Neuronal stem cell (in vitro differentiated cells): Measurements from ENCODE around the gene EFCAB11.

ENCODE experiments used
- DNase-seq: peaks from one replicate; pipeline ENCODE4 v3.0.0-alpha.2; 2013; ENCODE audit warnings: low spot score
- H2AFZ ChIP-seq: one replicate; pipeline ENCODE4 v1.6.1; 2013; ENCODE audit warnings: mild to moderate bottlenecking, low read length, inconsistent platforms
- H2AK5ac ChIP-seq: 2 replicates; pipeline ENCODE4 v1.6.1; 2013; ENCODE audit warnings: low read depth, mild to moderate bottlenecking, inconsistent platforms, low read length, moderate library complexity, mixed read lengths
- H2BK120ac ChIP-seq: 2 replicates; pipeline ENCODE4 v1.6.1; 2013; ENCODE audit warnings: low read depth, mild to moderate bottlenecking, inconsistent platforms, low read length, moderate library complexity, mixed read lengths
- H2BK12ac ChIP-seq: one replicate; pipeline ENCODE4 v1.6.1; 2013; ENCODE audit warnings: low read length, inconsistent platforms
- H2BK15ac ChIP-seq: 2 replicates; pipeline ENCODE4 v1.6.1; 2013; ENCODE audit warnings: mild to moderate bottlenecking, low read length, inconsistent platforms, mixed read lengths
- H2BK5ac ChIP-seq: one replicate; pipeline ENCODE4 v1.6.1; 2013; ENCODE audit warnings: inconsistent platforms, mild to moderate bottlenecking, low read length, moderate library complexity
- H3K14ac ChIP-seq: one replicate; pipeline ENCODE4 v1.6.1; 2013; ENCODE audit warnings: low read length, inconsistent platforms
- H3K18ac ChIP-seq: 2 replicates; pipeline ENCODE4 v1.6.1; 2013; ENCODE audit warnings: low read length, inconsistent platforms
- H3K23ac ChIP-seq: 2 replicates; pipeline ENCODE4 v1.6.1; 2013; ENCODE audit warnings: low read depth, mild to moderate bottlenecking, mixed read lengths, low read length, inconsistent platforms; ENCODE audit not compliant: poor library complexity
- H3K27ac ChIP-seq: replicated peaks from 3 replicates; pipeline ENCODE4 v1.5.1; 2013; ENCODE audit warnings: low read length, inconsistent platforms
- H3K27me3 ChIP-seq, 3 experiments: 2 replicates each; pipeline ENCODE4 v1.6.1; 2013; ENCODE audit warnings: low read length in 3 of 3, mild to moderate bottlenecking in 2 of 3, inconsistent platforms in 1 of 3, low read depth in 1 of 3, mixed read lengths in 1 of 3, moderate library complexity in 1 of 3; ENCODE audit not compliant: control insufficient read depth in 3 of 3, insufficient read depth in 3 of 3
- H3K36me3 ChIP-seq, 2 donors: replicated peaks in 1 of 2; 2 replicates each; pipeline ENCODE4 v1.6.1; 2013; ENCODE audit warnings: low read length in 2 of 2; ENCODE audit not compliant: control insufficient read depth in 2 of 2, insufficient read depth in 2 of 2
- H3K4ac ChIP-seq: 2 replicates; pipeline ENCODE4 v1.6.1; 2013; ENCODE audit warnings: inconsistent platforms, mild to moderate bottlenecking, low read length, moderate library complexity
- H3K4me1 ChIP-seq, 2 donors: 1 replicate in 1 of 2; 2 replicates in 1 of 2; pipeline ENCODE4 v1.6.1; 2013; ENCODE audit warnings: low read length in 2 of 2, low read depth in 1 of 2; ENCODE audit not compliant: control insufficient read depth in 2 of 2, insufficient read depth in 1 of 2
- H3K4me2 ChIP-seq: one replicate; pipeline ENCODE4 v1.6.1; 2013; ENCODE audit warnings: mild to moderate bottlenecking, low read length, inconsistent platforms; ENCODE audit not compliant: insufficient read depth, poor library complexity, severe bottlenecking
- H3K4me3 ChIP-seq, 2 donors: 2 replicates each; pipeline ENCODE4 v1.5.1; 2013; ENCODE audit warnings: low read length in 2 of 2, mild to moderate bottlenecking in 2 of 2, inconsistent platforms in 1 of 2, moderate library complexity in 1 of 2
- H3K79me1 ChIP-seq: one replicate; pipeline ENCODE4 v1.6.1; 2013; ENCODE audit warnings: low read depth, mild to moderate bottlenecking, inconsistent platforms, low read length, moderate library complexity
- H3K9ac ChIP-seq: one replicate; pipeline ENCODE4 v1.6.1; 2013; ENCODE audit warnings: mild to moderate bottlenecking, low read depth, low read length, inconsistent platforms; ENCODE audit not compliant: poor library complexity
- H3K9me3 ChIP-seq, 2 donors: replicated peaks in 1 of 2; 2 replicates each; pipeline versions ENCODE3 to v1.6.1; 2013; ENCODE audit warnings: low read length in 2 of 2, mild to moderate bottlenecking in 2 of 2, inconsistent platforms in 1 of 2, low read depth in 1 of 2, mixed read lengths in 1 of 2, moderate library complexity in 1 of 2; ENCODE audit not compliant: control insufficient read depth in 2 of 2, insufficient read depth in 1 of 2
- H4K8ac ChIP-seq: one replicate; pipeline ENCODE4 v1.6.1; 2013; ENCODE audit warnings: low read depth, mild to moderate bottlenecking, inconsistent platforms, low read length, moderate library complexity
- H4K91ac ChIP-seq: one replicate; pipeline ENCODE4 v1.6.1; 2013; ENCODE audit warnings: low read length, low read depth, mild to moderate bottlenecking, inconsistent platforms; ENCODE audit not compliant: poor library complexity
- WGBS, 2 donors: extraction: QIAGEN DNeasy Blood & Tissue Kit; methylation state at CpG; one replicate each; pipeline ENCODE4 v1.1.7; 2013; ENCODE audit warnings: missing lambda C conversion rate in 2 of 2, mixed read lengths in 1 of 2; ENCODE audit not compliant: insufficient read length in 2 of 2, insufficient replicate concordance in 1 of 2; ENCODE audit errors: extremely low coverage in 2 of 2; 5-methylcytosine and 5-hydroxymethylcytosine counted together

EFCAB11 gene

GRCh38 chr14:89955022-89955744, 653 bp upstream of the EFCAB11 start:
- H2BK15ac ChIP-seq: no peak overlapping the region
- H4K91ac ChIP-seq: no peak overlapping the region
- no peaks in the 10 kb centered on the region for H3K9me3 ChIP-seq
- no peaks in the 10 kb centered on the region for H3K27me3 ChIP-seq
- H3K4me3 ChIP-seq: peak overlapping the region; percentile 73 to 89
- H3K9ac ChIP-seq: no peak overlapping the region
- H3K27ac ChIP-seq: no peak overlapping the region
- H2BK12ac ChIP-seq: no peak overlapping the region
- no CpG with 5 or more reads among the region's 20 CpGs for WGBS, 2 donors
- H3K14ac ChIP-seq: no peak overlapping the region
- H3K23ac ChIP-seq: no peak overlapping the region
- H2BK5ac ChIP-seq: no peak overlapping the region
- peak overlapping the region; percentile 32 for H3K18ac ChIP-seq
- no peak for DNase-seq
- H3K36me3 ChIP-seq: peaks cover 13 to 44% of the 10 kb centered on the region in 2 donors
- H2AK5ac ChIP-seq: no peak overlapping the region
- H2BK120ac ChIP-seq: no peak overlapping the region
- H2AFZ ChIP-seq: peak overlapping the region; percentile 95
- peak overlapping the region; percentile 72 for H3K4me2 ChIP-seq
- no peak overlapping the region for H3K4ac ChIP-seq
- no peak overlapping the region for H4K8ac ChIP-seq
- peaks cover 8% of the 10 kb centered on the region for H3K79me1 ChIP-seq
- peaks cover 7 to 14% of the 10 kb centered on the region in 2 donors for H3K4me1 ChIP-seq

DNA sequence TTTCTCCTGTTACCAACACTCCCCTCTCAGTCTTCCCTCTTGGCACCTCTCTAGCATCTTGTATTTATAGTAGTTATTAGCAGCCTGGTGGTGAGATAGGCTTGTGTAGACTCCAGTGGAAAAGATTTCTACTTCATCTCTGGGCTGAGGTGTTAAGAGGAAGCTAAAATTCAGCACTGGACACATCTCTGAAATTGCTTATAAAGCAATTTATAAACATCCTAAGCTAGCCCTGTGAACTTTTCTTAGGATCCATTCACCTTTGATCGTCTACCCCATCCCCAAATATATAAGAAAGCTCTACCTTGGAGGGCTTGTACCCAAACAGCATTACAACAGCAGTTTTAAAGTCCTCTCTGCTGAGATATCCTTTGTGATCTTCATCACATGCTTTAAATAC, 928 bp downstream of the EFCAB11 start:
- Histone ChIP-seq H3K9ac (no peak overlapping the region), H3K23ac (no peak overlapping the region), H4K8ac (no peak overlapping the region), H3K27me3 (no peaks in the 10 kb centered on the region), H3K4me3 (peak overlapping the region in 1 of 2 donors; percentile 89), H4K91ac (no peak overlapping the region), H3K27ac (no peak overlapping the region), H3K79me1 (peaks cover 8% of the 10 kb centered on the region), H2AFZ (peak overlapping the region; percentile 95), H3K14ac (no peak overlapping the region), H2BK15ac (no peak overlapping the region), H2BK5ac (no peak overlapping the region), H3K4me1 (peaks cover 7 to 14% of the 10 kb centered on the region in 2 donors), H3K18ac (no peak overlapping the region), H3K9me3 (no peaks in the 10 kb centered on the region), H2BK120ac (no peak overlapping the region), H2BK12ac (no peak overlapping the region), H3K4me2 (no peak overlapping the region), H3K4ac (no peak overlapping the region), H2AK5ac (no peak overlapping the region), H3K36me3 (peaks cover 13 to 51% of the 10 kb centered on the region in 2 donors)
- DNase-seq: no peak
- no CpG with 5 or more reads among the region's 1 CpG for WGBS, 2 donors

GRCh38 chr14:89952576-89952975, 2.0 kb downstream of the EFCAB11 start:
- Histone ChIP-seq H3K9me3 (no peaks in the 10 kb centered on the region), H3K27ac (no peak overlapping the region), H3K9ac (no peak overlapping the region), H3K4me3 (no peak overlapping the region), H3K79me1 (peaks cover 3% of the 10 kb centered on the region), H3K14ac (no peak overlapping the region), H3K27me3 (no peaks in the 10 kb centered on the region), H3K36me3 (peaks cover 4 to 46% of the 10 kb centered on the region in 2 donors), H3K18ac (no peak overlapping the region), H4K91ac (no peak overlapping the region), H2AK5ac (no peak overlapping the region), H3K23ac (no peak overlapping the region), H3K4me1 (peaks cover 7 to 14% of the 10 kb centered on the region in 2 donors), H3K4me2 (no peak overlapping the region), H2AFZ (no peak overlapping the region), H2BK15ac (no peak overlapping the region), H2BK12ac (no peak overlapping the region), H2BK120ac (no peak overlapping the region), H2BK5ac (no peak overlapping the region), H4K8ac (no peak overlapping the region), H3K4ac (no peak overlapping the region)
- DNase-seq: no peak
- no CpG with 5 or more reads among the region's 2 CpGs for WGBS, 2 donors

- Histone ChIP-seq H4K8ac (no peak overlapping the region), H2AK5ac (no peak overlapping the region), H2BK12ac (no peak overlapping the region), H3K9me3 (no peaks in the 10 kb centered on the region), H2BK5ac (no peak overlapping the region), H4K91ac (no peak overlapping the region), H3K36me3 (peaks cover 2 to 39% of the 10 kb centered on the region in 2 donors), H3K14ac (no peak overlapping the region), H3K27ac (no peak overlapping the region), H3K4me2 (no peak overlapping the region), H3K9ac (no peak overlapping the region), H3K4me1 (no peaks in the 10 kb centered on the region), H3K23ac (no peak overlapping the region), H3K4ac (no peak overlapping the region), H3K4me3 (no peak overlapping the region), H2AFZ (no peak overlapping the region), H3K18ac (no peak overlapping the region), H2BK15ac (no peak overlapping the region), H2BK120ac (no peak overlapping the region), H3K27me3 (no peaks in the 10 kb centered on the region), H3K79me1 (no peaks in the 10 kb centered on the region)
- no peak for DNase-seq
Measured at GRCh38 chr14:89947344-89947743, 7.2 kb downstream of the EFCAB11 start.
